ENCODE results near the gene ANKRD33B.

The ANKRD33B gene

GRCh38 chr5:10556289-10556807 lies 7.5 kb upstream of the ANKRD33B start:
- Histone ChIP-seq H3K9me3 (no peaks in the 10 kb centered on the region), H3K36me3 (no peaks in the 10 kb centered on the region), H3K4me2 (peak overlapping the region; percentile 22; the same call in 1 of the 2 replicates), H3K9ac (no peak overlapping the region), H3K27me3 (no peaks in the 10 kb centered on the region), H3K4me1 (peaks cover 44% of the 10 kb centered on the region), H3K4me3 (no peak overlapping the region), H4K20me1 (no peaks in the 10 kb centered on the region), H3K27ac (no peak overlapping the region)
- no peak for TF ChIP-seq Cebpa-rat (IDR thresholded peaks at IDR 0.05)

GRCh38 chr5:10556893-10557746 lies 6.8 kb upstream of the ANKRD33B start:
- no peaks in the 10 kb centered on the region for H4K20me1 ChIP-seq
- no peak overlapping the region for H3K9ac ChIP-seq
- no peak for TF ChIP-seq Cebpa-rat (IDR thresholded peaks at IDR 0.05)
- H3K9me3 ChIP-seq, result no peaks in the 10 kb centered on the region
- H3K4me2 ChIP-seq, result peak overlapping the region; percentile 22; the same call in 1 of the 2 replicates
- peaks cover 52% of the 10 kb centered on the region for H3K4me1 ChIP-seq
- no peak overlapping the region for H3K4me3 ChIP-seq
- H3K27me3 ChIP-seq, result no peaks in the 10 kb centered on the region
- no peak overlapping the region for H3K27ac ChIP-seq
- no peaks in the 10 kb centered on the region for H3K36me3 ChIP-seq

DNA sequence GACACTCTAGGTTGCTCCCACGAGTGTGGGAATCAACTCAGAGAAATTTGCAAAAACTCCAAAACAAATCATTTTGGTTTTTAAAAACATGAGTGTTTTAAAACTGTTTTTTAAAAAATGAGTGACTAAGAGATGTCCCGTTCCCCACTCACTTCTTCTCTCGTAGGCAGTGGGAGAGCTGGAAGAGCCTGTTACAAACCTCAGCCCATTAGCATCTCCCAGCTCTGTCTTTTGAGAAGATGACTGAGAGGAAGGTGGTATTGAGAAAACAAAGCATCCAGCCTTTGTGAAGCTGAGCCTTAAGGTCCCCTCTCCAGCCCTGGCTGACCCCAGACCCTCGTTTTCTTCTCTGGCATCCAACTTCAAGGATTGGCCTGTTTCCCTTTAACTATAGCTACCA lies 4.7 kb upstream of the ANKRD33B start:
- H3K9me3 ChIP-seq, result no peaks in the 10 kb centered on the region
- H3K27me3 ChIP-seq, result no peaks in the 10 kb centered on the region
- H4K20me1 ChIP-seq, result no peaks in the 10 kb centered on the region
- no peak overlapping the region for H3K9ac ChIP-seq
- H3K36me3 ChIP-seq, result no peaks in the 10 kb centered on the region
- no peak overlapping the region for H3K27ac ChIP-seq
- H3K4me2 ChIP-seq, result no peak overlapping the region
- no peak overlapping the region for H3K4me3 ChIP-seq
- TF ChIP-seq Cebpa-rat (IDR thresholded peaks at IDR 0.05), result no peak
- H3K4me1 ChIP-seq, result peaks cover 52% of the 10 kb centered on the region

GRCh38 chr5:10559871-10560270 lies 4.0 kb upstream of the ANKRD33B start:
- Histone ChIP-seq H3K4me2 (no peak overlapping the region), H3K4me3 (no peak overlapping the region), H3K4me1 (peaks cover 52% of the 10 kb centered on the region), H3K27me3 (no peaks in the 10 kb centered on the region), H4K20me1 (peaks cover 2% of the 10 kb centered on the region), H3K36me3 (no peaks in the 10 kb centered on the region), H3K27ac (no peak overlapping the region), H3K9ac (no peak overlapping the region), H3K9me3 (no peaks in the 10 kb centered on the region)
- TF ChIP-seq Cebpa-rat (IDR thresholded peaks at IDR 0.05), result no peak

DNA sequence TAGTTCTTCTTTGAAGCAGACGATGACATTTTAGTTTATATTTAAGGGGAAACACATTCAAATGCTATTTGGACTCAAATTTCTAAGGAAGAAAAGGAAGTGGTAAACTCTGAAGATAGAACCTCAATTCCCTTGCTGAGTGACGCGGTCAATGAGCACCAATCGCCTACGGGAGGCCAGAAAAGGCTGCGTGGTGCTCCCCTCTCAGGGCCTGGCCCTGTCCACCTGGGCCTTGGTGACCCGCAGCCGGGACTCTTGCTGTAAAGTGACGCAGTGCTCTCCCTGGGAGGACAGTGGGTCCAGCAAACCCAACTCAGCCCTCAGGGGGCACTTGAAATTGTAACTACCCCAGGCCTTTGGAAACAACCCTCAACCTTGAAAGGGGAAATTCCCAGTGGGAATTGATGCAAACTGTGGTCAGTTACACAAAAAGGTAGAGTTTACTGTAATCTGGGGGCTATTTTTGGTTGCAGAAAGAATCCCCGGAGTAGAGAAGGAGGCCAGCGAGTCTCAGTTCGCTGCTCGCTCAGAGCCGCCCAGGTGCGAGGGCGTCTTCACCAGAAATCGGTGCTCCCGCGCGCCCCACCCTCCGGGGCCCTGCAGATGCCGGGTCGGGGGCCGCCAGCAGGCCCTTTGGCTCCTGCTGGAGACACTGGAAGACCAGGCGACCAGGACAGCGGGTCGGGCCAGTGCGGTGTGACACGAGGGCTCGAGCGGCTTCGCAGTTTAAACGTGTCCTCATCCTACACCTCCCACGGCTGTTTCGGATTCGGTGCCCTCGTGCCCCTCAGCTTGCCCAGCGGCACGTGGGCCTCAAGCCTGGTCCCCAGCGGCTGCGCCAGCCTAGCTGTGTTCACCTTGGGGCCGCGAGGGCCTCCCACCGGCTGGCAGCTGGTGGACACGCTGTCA lies 1.4 kb upstream of the ANKRD33B start:
- Histone ChIP-seq H3K27me3 (no peaks in the 10 kb centered on the region), H3K9ac (peak overlapping the region; percentile 85), H3K36me3 (no peaks in the 10 kb centered on the region), H3K9me3 (no peaks in the 10 kb centered on the region), H3K4me3 (peak overlapping the region; percentile 93), H3K27ac (peak overlapping the region; percentile 92), H3K4me1 (peaks cover 58% of the 10 kb centered on the region), H3K4me2 (peak overlapping the region; percentile 98), H4K20me1 (peaks cover 28% of the 10 kb centered on the region)
- TF ChIP-seq Cebpa-rat (IDR thresholded peaks at IDR 0.05), result no peak

- Histone ChIP-seq H3K27me3 (no peaks in the 10 kb centered on the region), H3K36me3 (no peaks in the 10 kb centered on the region), H3K9me3 (no peaks in the 10 kb centered on the region), H3K4me3 (peak overlapping the region; percentile 93), H3K27ac (peak overlapping the region; percentile 92), H4K20me1 (peaks cover 37% of the 10 kb centered on the region), H3K9ac (peak overlapping the region; percentile 85), H3K4me2 (peak overlapping the region; percentile 98), H3K4me1 (peaks cover 58% of the 10 kb centered on the region)
- TF ChIP-seq Cebpa-rat (IDR thresholded peaks at IDR 0.05), result no peak
These were observed 543 bp upstream of the ANKRD33B start for GRCh38 chr5:10563110-10563944.

DNA sequence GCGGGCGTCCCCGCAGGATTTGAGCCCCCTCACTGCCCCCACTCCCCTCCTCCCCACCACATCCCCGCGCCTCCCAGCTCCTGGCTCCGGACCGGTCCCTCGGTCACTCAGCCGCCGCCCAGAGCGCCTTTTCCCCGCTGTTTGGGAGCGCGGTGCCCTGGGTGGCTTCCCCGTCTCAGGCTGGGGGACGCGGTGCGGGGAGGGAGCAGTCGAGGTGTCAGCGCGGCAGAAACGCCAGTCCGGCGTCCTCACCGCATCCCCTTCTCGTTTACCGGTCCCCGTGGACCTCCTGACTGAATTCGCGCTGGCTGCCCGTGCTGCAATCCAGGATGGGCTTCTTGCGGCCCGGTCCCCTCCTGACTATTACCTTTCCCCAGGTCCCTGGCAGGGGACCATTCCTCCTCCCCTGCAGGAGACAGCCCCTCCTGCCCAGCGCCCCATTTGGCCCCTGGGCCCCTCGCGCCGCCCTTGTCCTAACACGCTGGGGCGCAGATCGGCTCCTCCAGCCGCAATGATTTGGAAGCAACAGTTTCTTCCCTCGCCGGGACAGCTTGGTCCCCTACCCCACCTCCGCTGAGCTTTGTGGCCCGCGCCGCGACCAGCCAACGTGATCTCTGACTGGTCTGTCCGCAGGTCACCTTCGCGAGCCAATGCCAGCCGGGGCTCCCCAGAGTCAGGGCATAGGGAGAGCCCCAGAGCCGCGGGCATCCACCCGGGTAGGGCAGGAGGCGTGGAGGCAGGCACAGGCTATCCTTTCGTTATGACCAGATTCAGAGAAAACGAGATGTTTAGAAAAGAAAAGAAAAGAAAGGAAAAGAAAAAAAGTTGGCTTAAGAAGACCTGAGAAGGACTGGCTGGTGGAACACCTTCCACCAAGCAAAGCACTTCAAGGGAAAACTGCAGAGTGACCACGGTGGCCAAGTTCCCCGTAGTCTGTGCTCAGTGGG lies 1.2 kb downstream of the ANKRD33B start:
- H4K20me1 ChIP-seq, result peaks cover 55% of the 10 kb centered on the region
- no peaks in the 10 kb centered on the region for H3K9me3 ChIP-seq
- H3K4me3 ChIP-seq, result peak overlapping the region; percentile 93
- no peak for TF ChIP-seq Cebpa-rat (IDR thresholded peaks at IDR 0.05)
- no peaks in the 10 kb centered on the region for H3K27me3 ChIP-seq
- peak overlapping the region; percentile 85 for H3K9ac ChIP-seq
- H3K27ac ChIP-seq, result peak overlapping the region; percentile 90
- H3K36me3 ChIP-seq, result peaks cover 2% of the 10 kb centered on the region; the same call in 1 of the 2 replicates
- H3K4me2 ChIP-seq, result peak overlapping the region; percentile 96
- peaks cover 76% of the 10 kb centered on the region for H3K4me1 ChIP-seq

GRCh38 chr5:10565785-10566542 lies 2.1 kb downstream of the ANKRD33B start:
- peak overlapping the region; percentile 85 for H3K9ac ChIP-seq
- H3K4me2 ChIP-seq, result peak overlapping the region; percentile 96
- TF ChIP-seq Cebpa-rat (IDR thresholded peaks at IDR 0.05), result no peak
- H3K36me3 ChIP-seq, result peaks cover 6% of the 10 kb centered on the region
- peaks cover 63% of the 10 kb centered on the region for H4K20me1 ChIP-seq
- H3K27me3 ChIP-seq, result no peaks in the 10 kb centered on the region
- H3K9me3 ChIP-seq, result no peaks in the 10 kb centered on the region
- peak overlapping the region; percentile 90 for H3K27ac ChIP-seq
- peaks cover 74% of the 10 kb centered on the region for H3K4me1 ChIP-seq
- peak overlapping the region; percentile 93 for H3K4me3 ChIP-seq

Data from BLaER1 (cell line).